Jurkat, Clone E6-1 (cell line): Measurements from ENCODE around the gene WDR1.

Experiments used
- DNase-seq: peaks from one replicate; pipeline ENCODE4 v3.0.0-alpha.2; 2011; ENCODE audit warnings: low read depth, low spot score
- H3K4me3 ChIP-seq: 2 replicates; pipeline ENCODE4 v1.5.1; 2011; ENCODE audit warnings: mild to moderate bottlenecking, low read length, control low read depth, moderate library complexity

WDR1 gene

DNA sequence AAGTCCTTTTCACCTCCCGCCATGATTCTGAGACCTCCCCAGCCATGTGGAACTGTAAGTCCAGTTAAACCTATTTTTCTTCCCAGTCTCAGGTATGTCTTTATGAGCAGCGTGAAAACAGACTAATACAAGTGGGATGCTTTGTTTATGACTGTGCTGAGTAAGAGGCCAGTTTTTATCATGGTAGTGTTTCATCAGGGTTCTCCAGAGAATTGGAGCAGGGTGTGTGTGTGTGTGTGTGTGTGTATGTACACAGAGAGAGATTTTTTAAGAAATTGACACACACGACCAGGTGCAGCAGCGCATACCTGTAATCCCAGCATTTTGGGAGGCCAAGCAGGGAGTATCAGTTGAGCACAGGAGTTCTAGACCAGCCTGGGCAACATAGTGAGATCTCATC, 60.7 kb downstream of the WDR1 start:
- H3K4me3 ChIP-seq = no peak overlapping the region
- DNase-seq = no peak

DNA sequence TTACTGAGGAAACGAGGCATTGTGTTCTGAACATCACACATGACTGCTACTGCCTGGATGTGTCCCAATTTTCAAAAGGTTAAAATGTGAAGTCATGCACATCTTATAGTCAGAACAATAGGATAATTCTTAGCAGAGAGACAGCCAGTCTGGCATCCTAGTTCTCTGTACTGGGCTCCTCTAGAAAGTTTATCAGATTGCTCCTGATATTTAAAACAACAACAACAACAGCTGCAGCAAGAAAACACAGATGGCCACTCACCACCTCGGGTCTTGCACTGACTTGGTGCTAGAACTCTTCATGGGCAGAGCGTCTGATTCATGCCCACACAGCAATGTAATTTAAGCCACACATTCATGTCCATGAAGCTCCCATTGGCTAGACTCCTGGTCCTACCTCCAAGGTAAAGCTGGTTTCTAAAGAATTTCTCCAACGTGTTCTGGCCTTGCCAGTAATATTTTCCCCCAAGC, 62.0 kb downstream of the WDR1 start:
- H3K4me3 ChIP-seq = no peak overlapping the region
- DNase-seq = no peak

DNA sequence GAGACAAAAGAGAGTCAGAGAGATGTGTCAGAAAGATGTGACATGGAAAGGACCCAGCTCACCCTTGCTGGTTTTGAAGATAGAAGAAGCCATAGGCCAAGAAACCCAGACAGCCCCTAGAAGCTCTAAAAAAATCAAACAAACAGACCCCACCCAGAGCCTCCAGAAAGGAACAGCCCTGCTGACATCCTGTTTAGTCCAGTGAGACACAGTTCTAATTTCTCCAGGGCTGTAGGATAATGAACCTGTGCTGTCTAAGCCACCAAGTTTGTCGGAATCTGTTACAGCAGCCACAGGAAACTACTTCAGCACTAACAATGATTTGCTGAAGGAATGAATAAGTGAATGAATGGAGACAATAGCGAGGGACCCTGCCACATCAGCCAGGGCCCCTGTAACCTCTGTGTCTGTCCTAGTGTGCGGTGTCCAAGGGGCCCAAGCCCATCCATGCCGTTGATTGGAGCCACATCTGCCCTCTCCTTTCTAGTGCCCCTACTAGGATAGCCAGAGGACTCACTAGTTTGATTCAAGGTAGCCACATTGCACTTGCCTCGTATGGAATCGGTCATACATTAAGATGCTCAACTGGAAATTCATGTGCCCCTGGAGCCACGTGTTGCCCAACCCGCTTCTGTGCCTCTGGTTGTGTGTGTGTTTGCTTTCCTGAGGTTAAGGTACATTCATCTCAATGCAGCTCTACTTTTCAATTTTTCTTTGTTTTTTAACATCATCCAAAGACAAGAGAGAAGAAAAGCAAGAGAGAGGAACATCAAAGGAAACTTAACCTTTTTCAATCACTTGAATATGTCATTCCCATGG, 62.8 kb downstream of the WDR1 start:
- no peak for DNase-seq

DNA sequence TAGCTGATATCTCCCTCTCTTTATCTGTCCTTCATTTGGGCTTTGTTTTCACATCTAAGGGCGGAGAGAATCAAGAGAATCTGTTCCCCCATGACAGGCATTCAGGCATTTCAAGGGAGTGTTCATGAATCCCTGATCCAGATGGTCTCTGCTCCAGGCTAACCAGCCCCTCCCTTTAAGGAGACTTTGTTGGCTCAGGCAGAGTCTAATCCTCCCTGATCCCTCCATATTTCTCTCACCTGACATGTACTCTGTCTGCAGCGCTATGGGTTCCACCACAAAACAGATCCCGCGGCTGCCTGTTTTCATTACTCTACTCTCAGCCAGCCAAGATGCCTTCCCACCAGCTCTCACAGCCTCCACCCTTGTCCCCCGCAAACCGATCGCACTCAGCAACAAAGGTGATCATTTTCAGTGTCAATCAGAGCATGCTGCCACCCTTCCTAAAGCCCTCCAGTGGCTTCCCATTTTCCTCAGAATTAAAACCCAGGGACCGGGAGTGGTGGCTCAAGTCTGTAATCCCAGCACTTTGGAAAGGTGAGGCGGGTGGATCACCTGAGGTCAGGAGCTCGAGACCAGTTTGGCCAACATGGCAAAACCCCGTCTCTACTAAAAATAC, 65.0 kb downstream of the WDR1 start:
- DNase-seq = no peak
- H3K4me3 ChIP-seq = no peak overlapping the region

More for the DNA sequence above, 62.8 kb downstream of the WDR1 start:
- no peak overlapping the region for H3K4me3 ChIP-seq

DNA sequence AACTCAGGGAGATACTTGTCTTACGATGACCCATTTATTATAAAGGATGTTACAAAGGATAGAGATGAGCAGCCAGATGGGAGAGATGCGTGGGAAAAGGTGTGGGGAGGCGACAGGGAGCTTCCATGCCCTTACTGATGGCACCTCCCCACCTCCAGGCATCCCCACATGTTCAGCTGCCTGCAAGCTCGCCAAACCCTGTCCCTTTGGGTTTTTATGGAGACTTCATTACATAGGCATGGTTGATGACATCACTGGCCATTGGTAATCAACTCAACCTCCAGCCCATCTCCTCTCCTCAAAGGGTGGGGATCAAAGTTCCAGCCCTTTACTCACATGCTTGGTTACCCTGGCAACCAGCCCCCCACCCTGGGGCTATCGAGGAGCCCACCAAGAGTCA, 65.9 kb downstream of the WDR1 start:
- H3K4me3 ChIP-seq = no peak overlapping the region

DNA sequence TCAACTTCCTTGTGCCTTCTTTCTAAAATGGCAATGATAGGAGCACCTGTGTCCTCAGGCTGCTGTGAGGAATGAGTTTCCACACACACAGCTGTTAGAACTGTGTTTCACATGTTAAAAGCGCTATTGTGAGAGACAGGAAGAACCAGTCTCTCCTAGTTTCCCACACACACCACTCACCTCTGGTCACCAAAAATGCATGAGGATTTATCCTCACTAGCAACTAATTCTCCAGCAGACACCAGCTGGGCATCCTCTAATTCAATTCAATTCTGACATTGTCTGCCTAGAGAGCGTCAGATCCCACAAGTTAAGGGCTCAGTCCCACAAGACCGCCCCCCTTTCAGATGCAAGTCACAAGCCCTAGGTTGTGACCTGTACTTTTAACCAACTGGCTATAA, 66.3 kb downstream of the WDR1 start:
- H3K4me3 ChIP-seq = no peak overlapping the region
- DNase-seq = no peak

More for the DNA sequence above, 65.9 kb downstream of the WDR1 start:
- no peak for DNase-seq

DNA sequence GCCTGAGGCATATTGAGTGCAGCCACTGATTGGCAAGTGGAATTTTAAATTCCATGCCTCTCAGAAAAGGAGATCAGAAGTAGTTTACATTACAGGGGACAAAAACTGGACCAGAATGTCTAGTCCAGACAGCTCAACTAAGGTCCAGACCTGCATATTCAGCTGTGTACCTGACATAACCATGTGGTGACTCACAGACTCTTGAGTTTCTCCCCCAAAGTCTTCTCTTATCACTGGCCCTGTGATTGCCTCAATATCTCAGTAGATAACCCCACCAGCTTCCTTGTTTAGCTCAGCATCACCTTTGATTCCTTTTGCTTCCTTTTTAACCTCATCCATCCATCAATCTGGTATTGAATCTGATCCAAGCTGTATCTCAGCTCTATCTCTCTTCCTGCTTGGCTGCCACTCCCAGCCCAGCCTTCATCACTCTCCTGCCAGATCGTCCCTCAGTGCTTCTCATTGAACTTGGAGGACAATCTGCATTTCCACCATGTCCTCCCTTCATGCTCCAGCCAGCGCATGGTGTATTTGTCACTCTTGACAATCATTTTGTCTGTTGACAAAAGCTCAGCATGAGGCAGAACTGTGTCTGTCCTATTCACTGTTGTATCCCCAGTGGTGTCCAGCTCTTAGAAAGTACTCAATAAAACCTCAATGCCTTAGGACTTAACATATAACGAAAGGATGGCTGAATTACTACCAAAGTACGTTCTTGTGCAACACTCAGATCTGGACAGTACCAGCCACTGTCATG, 67.5 kb downstream of the WDR1 start:
- H3K4me3 ChIP-seq = no peak overlapping the region
- no peak for DNase-seq

DNA sequence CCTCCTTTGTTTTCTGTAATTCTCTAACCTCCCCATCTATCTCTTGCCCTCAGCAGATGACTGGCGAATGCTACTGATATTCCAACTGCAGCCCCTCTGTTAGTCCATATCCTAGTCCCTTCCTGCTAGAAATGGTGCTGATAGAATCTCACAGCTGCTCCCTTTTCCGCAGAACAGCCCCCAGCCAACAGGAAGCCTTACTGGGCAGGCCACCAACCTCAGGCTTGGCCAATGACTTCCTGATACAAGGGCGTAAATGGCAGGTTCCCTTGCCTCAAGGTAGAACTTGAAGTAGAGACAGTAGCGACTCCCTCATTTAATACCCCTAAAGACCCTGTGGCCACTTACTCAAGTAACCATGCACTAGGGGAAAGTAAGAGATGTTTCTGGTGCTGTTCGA, 68.6 kb downstream of the WDR1 start:
- no peak for DNase-seq
- H3K4me3 ChIP-seq = no peak overlapping the region

- no peak for DNase-seq
- no peak overlapping the region for H3K4me3 ChIP-seq
Measured at GRCh38 chr4:10046471-10046870, 70.1 kb downstream of the WDR1 start.

- H3K4me3 ChIP-seq = no peak overlapping the region
- no peak for DNase-seq
Measured at GRCh38 chr4:10045481-10045880, 71.1 kb downstream of the WDR1 start.

DNA sequence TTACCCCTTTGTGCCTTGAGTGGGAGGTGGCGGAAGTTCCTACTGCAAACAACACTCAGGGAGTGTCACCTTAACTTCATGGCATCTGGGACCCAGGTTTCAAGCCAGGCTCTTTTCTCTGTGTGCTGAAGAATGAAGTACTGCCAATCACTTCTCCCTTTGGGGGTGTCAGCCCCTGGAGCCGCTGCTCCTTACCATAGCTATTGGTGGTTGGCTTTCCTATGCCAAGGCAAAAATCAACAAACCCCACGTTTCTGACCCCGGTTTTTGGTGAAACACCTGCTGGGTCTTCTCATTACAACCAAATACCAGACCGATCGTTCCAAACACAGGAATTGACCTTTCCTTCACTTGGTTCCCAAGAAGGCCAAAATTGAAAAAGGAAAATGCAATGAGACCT, 75.6 kb downstream of the WDR1 start:
- no peak for DNase-seq

GRCh38 chr4:10040049-10040892, 76.3 kb downstream of the WDR1 start:
- no peak for DNase-seq
- H3K4me3 ChIP-seq = no peak overlapping the region

More for the DNA sequence above, 75.6 kb downstream of the WDR1 start:
- no peak overlapping the region for H3K4me3 ChIP-seq

GRCh38 chr4:10036807-10037342, 79.7 kb downstream of the WDR1 start:
- H3K4me3 ChIP-seq = no peak overlapping the region
- DNase-seq = no peak

DNA sequence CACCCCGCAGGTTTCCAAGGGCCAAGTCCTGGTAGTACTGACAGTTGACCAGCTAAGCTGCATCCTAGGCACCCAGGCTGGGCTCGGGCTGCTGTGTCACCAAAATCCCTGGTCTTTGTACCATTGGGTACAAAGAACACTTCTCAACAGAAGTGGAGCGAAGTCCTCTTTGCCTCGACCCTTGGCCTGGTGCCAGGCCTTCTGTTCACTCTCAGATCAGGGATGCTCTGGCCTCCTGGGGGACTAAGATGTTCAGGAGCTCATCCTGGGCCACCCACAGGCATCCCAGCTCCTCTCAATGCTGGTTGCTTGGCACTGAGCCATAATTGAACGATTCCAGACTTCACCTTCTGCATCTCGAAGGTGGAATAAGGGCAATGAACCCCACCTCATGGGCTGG, 81.5 kb downstream of the WDR1 start:
- DNase-seq = no peak

DNA sequence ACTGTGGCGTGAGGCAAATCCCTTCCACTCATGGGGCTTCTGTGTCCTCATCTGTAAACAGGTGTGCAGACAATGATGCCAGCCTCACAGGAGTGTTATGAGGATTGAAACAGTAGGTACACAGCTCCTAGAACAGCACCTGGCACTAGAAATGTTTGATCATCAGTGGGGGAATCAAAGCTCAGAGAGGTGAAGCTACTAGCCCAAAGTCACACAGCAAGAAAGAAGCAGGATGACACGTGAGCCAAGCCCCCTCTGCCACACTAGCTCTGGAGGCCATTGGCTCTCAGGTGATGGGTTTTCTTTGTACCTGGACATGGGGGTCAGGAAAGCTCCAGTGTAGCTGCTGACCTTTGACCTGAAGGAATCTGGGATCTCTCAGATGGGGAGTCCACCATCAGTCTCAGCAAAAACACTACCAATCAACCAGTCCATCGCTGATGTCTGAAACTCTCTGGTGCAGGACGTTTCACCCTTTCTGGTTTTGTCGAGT, 81.9 kb downstream of the WDR1 start:
- H3K4me3 ChIP-seq = no peak overlapping the region
- no peak for DNase-seq

More for the DNA sequence above, 81.5 kb downstream of the WDR1 start:
- H3K4me3 ChIP-seq = no peak overlapping the region

- H3K4me3 ChIP-seq = no peak overlapping the region
- no peak for DNase-seq
Measured at GRCh38 chr4:10034136-10034535, 82.5 kb downstream of the WDR1 start.

DNA sequence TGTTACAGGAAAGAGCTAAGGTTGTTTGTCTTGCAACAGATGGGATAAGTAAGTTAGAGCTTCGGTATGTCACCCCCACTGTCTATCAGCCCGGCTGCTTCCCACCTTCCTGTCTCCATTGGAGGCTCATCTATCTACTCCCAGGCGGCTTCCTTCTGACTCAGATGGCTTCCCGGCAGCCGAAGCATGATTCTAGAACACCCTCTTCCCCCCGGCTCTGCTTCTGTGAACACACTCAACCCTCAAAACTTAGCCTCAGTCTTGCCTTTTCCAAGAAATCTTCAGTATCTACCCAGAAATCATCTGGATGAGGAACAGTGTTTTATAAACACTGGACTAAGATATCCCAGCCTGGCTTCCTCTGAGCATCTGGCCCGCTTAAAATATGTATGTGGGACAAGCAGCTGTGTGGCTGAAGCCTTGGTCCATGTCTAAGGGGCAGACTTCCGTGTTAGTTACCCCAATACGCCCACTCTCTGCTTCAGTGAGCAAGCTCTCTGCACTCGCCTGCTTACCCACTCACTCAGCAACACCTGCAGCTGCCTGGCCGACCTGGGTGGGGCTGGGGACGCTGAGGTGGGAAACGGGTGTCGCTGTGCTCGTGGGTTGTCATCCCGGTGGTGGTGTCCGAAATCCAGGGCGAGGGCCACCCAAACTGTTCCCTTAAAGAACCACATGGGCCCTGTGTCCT, 83.3 kb downstream of the WDR1 start:
- no peak for DNase-seq
- H3K4me3 ChIP-seq = no peak overlapping the region

- no peak overlapping the region for H3K4me3 ChIP-seq
- no peak for DNase-seq
Measured at GRCh38 chr4:10032625-10033024, 84.0 kb downstream of the WDR1 start.
